Ishikawa (cell line): ENCODE measurements around the gene EFCAB13.
"Not testable (repeated sequence)": the region's sequence is repeated elsewhere in the genome, so short reads cannot be mapped to it uniquely, and the experiment has no call there.

ENCODE experiments used
- EGR1 ChIP-seq: IDR thresholded peaks from 2 replicates; pipeline ENCODE4 v1.6.1; 2012
- EP300 ChIP-seq: IDR thresholded peaks from 2 replicates; pipeline ENCODE4 v1.6.1; 2012; ENCODE audit warnings: borderline replicate concordance
- FOXM1 ChIP-seq: IDR thresholded peaks from 2 replicates; pipeline ENCODE4 v1.6.1; 2012; ENCODE audit warnings: low read depth, borderline replicate concordance
- RAD21 ChIP-seq: IDR thresholded peaks from 2 replicates; pipeline ENCODE4 v1.6.1; 2012; ENCODE audit warnings: low read depth
- TAF1 ChIP-seq: IDR thresholded peaks from 2 replicates; pipeline ENCODE4 v1.6.1; 2012; ENCODE audit warnings: low read depth, mild to moderate bottlenecking
- TCF12 ChIP-seq: IDR thresholded peaks from 2 replicates; pipeline ENCODE4 v1.6.1; 2012; ENCODE audit warnings: low read depth
- TEAD4 ChIP-seq: IDR thresholded peaks from 2 replicates; pipeline ENCODE4 v1.6.1; 2012
- YY1 ChIP-seq: IDR thresholded peaks from 2 replicates; pipeline ENCODE4 v1.6.1; 2012; ENCODE audit warnings: low read depth
- ZBTB7A ChIP-seq: IDR thresholded peaks from 2 replicates; pipeline ENCODE4 v1.6.1; 2012; ENCODE audit warnings: low read depth
- TF ChIP-seq, protein P1 (sequence below): IDR thresholded peaks from 2 replicates; pipeline ENCODE4 v1.6.1; 2012
- TF ChIP-seq, protein P2 (sequence below): IDR thresholded peaks from 2 replicates; pipeline ENCODE4 v1.6.1; 2012; ENCODE audit warnings: low read depth, mild to moderate bottlenecking

DNA sequence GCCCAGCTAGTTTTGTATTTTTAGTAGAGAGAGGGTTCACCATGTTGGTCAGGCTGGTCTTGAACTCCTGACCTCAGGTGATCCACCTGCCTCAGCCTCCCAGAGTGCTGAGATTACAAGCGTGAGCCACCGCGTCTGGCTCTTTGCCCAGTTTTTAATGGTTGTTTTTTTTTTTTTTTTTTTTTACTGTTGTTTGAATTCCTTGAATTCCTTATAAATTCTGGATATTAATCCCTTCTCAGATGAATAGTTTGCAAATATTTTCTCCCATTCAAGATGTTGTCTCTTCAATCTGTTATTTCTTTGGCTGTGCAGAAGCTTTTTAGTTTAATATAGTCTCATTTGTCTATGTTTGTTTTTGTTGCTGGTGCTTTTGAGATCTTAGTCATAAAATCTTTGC lies 47.1 kb downstream of the EFCAB13 start:
- not testable (repeated sequence) for TF ChIP-seq YY1, TCF12, RAD21, FOXM1, ZBTB7A, EGR1, TAF1, EP300
- TF ChIP-seq, protein P1, sequence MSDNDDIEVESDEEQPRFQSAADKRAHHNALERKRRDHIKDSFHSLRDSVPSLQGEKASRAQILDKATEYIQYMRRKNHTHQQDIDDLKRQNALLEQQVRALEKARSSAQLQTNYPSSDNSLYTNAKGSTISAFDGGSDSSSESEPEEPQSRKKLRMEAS, result not testable (repeated sequence)
- TF ChIP-seq, protein P2, sequence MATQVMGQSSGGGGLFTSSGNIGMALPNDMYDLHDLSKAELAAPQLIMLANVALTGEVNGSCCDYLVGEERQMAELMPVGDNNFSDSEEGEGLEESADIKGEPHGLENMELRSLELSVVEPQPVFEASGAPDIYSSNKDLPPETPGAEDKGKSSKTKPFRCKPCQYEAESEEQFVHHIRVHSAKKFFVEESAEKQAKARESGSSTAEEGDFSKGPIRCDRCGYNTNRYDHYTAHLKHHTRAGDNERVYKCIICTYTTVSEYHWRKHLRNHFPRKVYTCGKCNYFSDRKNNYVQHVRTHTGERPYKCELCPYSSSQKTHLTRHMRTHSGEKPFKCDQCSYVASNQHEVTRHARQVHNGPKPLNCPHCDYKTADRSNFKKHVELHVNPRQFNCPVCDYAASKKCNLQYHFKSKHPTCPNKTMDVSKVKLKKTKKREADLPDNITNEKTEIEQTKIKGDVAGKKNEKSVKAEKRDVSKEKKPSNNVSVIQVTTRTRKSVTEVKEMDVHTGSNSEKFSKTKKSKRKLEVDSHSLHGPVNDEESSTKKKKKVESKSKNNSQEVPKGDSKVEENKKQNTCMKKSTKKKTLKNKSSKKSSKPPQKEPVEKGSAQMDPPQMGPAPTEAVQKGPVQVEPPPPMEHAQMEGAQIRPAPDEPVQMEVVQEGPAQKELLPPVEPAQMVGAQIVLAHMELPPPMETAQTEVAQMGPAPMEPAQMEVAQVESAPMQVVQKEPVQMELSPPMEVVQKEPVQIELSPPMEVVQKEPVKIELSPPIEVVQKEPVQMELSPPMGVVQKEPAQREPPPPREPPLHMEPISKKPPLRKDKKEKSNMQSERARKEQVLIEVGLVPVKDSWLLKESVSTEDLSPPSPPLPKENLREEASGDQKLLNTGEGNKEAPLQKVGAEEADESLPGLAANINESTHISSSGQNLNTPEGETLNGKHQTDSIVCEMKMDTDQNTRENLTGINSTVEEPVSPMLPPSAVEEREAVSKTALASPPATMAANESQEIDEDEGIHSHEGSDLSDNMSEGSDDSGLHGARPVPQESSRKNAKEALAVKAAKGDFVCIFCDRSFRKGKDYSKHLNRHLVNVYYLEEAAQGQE, result not testable (repeated sequence)
- peak; percentile 60; the same call in 1 of the 2 replicates for TF ChIP-seq TEAD4
